Gastroesophageal sphincter (tissue), 3 donors: ENCODE results near the gene RMND1.

Experiments used
- CTCF ChIP-seq, 4 experiments: fragments of 200-600 bp in 2 of 4; fragments of 450-650 bp in 2 of 4; sonication (generic) in 1 of 4; IDR thresholded peaks; one replicate each; pipeline ENCODE4 v1.5.1; 2017 to 2019; ENCODE audit warnings: antibody characterized with exemption in 4 of 4, mild to moderate bottlenecking in 2 of 4, moderate library complexity in 2 of 4
- EP300 ChIP-seq: sonication (generic); formaldehyde crosslinking; IDR thresholded peaks from one replicate; pipeline ENCODE4 v1.6.1; 2017; ENCODE audit warnings: antibody characterized with exemption, mild to moderate bottlenecking
- POLR2A ChIP-seq, 2 donors: fragments of 450-650 bp; IDR thresholded peaks; one replicate each; pipeline ENCODE4 v1.6.1; 2017; ENCODE audit warnings: antibody characterized with exemption in 2 of 2, mild to moderate bottlenecking in 2 of 2, moderate library complexity in 1 of 2
- POLR2AphosphoS5 ChIP-seq: sonication (generic); formaldehyde crosslinking; IDR thresholded peaks from one replicate; pipeline ENCODE4 v1.6.1; 2017; ENCODE audit warnings: antibody characterized with exemption

- TF ChIP-seq CTCF (IDR thresholded peaks at IDR 0.05) (no peak), POLR2A (IDR thresholded peaks at IDR 0.05) (no peak), EP300 (no peak), POLR2AphosphoS5 (no peak)
Observed at GRCh38 chr6:151414641-151415260, 37.2 kb downstream of the RMND1 start.
